HG02981 (cell line): Measurements from ENCODE around the gene KIAA1328.

Source experiments
- ATAC-seq: cut with Tn5 transposase; IDR thresholded peaks from one replicate; pipeline ENCODE4 v1.9.1; 2021; ENCODE audit warnings: mild to moderate bottlenecking, moderate library complexity; ENCODE audit not compliant: unreplicated experiment

Gene KIAA1328

GRCh38 chr18:37274309-37275236 is 445.6 kb downstream of the KIAA1328 start:
- no peak for ATAC-seq

- no peak for ATAC-seq
Measured at GRCh38 chr18:37275237-37275741, 446.4 kb downstream of the KIAA1328 start.

- no peak for ATAC-seq
Measured at GRCh38 chr18:37276111-37276890, 447.4 kb downstream of the KIAA1328 start.

DNA sequence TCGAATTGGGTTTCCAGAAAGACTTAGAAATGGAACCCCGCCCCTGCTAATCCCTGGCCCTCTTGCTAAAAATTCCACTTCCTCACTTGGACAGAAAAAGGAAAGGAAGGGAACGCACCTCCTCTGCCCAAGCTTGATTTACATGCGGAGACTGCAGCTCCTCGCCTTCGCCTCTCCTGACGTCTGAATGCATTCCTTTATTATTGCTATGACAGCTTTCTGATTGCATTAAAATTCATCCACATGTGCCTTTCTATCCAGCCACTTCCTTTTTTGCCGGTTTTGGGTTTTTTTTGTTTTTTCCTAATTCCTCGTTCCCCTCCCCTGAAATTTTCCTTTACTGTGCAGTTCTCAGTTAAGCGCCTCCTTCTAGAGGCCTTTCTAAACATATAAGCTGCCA is 448.9 kb downstream of the KIAA1328 start:
- ATAC-seq: no peak
